Neural crest cell (in vitro differentiated cells): ENCODE results near the gene GARIN3. TPM values are rescaled to one million over a fixed set of nuclear protein-coding genes. Genes with fewer than 3 reads are reported as not detected.

Experiments
- DNase-seq: peaks from one replicate; pipeline ENCODE4 v3.0.0; 2021; ENCODE audit warnings: low read depth, mixed read lengths, low spot score
- H3K27ac Mint-ChIP-seq: one replicate; pipeline ENCODE4 v1.8.0; 2021; ENCODE audit warnings: mild to moderate bottlenecking, mixed read lengths; ENCODE audit not compliant: unreplicated experiment
- H3K27me3 Mint-ChIP-seq: 2 replicates; pipeline ENCODE4 v1.8.0; 2021; ENCODE audit warnings: low read depth, mild to moderate bottlenecking, mixed read lengths
- H3K36me3 Mint-ChIP-seq: 2 replicates; pipeline ENCODE4 v1.8.0; 2021; ENCODE audit warnings: low read depth, mild to moderate bottlenecking, mixed read lengths
- H3K4me1 Mint-ChIP-seq: 2 replicates; pipeline ENCODE4 v1.8.0; 2021; ENCODE audit warnings: mixed read lengths
- H3K4me3 Mint-ChIP-seq: one replicate; pipeline ENCODE4 v1.8.0; 2021; ENCODE audit warnings: mild to moderate bottlenecking, mixed read lengths
- H3K9me3 Mint-ChIP-seq: 2 replicates; pipeline ENCODE4 v1.8.0; 2021; ENCODE audit warnings: mixed read lengths
- total RNA-seq: library from RNA; stranded (reverse); gene quantifications from 2 replicates; pipeline ENCODE4 v1.2.1, GENCODE V29; 2021
- TF ChIP-seq, protein P1 (sequence below): fragments of 200-600 bp; sonication (generic); conservative IDR thresholded peaks from 2 replicates; pipeline ENCODE4 v1.5.0; 2021; ENCODE audit warnings: antibody characterized with exemption, mild to moderate bottlenecking

GARIN3 gene
- total RNA-seq, 1 donor from 2014 or later, result not detected

DNA sequence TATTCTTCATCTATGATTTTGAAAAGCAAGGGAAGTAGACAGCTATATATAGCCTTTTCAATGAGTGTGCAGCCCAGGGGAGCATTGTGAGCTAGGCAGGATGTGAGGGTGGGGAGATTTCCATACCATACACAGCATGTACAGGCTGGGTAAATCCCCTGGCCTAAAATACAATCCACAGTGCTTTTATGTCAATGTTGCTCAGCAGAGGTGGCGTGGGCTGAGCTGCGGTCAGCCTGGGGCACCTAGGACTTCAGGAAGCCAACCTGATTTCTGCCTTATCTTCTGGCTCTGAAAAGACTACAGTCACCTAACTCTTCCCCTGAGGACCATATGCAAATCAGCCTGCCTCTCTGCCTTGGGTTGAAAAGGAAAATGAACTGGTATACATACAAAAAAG, 6.3 kb upstream of the GARIN3 start:
- no peak for DNase-seq
- no peaks in the 10 kb centered on the region for H3K36me3 Mint-ChIP-seq
- H3K9me3 Mint-ChIP-seq, result no peaks in the 10 kb centered on the region
- no peak overlapping the region for H3K4me3 Mint-ChIP-seq
- H3K4me1 Mint-ChIP-seq, result no peaks in the 10 kb centered on the region
- TF ChIP-seq, protein P1, sequence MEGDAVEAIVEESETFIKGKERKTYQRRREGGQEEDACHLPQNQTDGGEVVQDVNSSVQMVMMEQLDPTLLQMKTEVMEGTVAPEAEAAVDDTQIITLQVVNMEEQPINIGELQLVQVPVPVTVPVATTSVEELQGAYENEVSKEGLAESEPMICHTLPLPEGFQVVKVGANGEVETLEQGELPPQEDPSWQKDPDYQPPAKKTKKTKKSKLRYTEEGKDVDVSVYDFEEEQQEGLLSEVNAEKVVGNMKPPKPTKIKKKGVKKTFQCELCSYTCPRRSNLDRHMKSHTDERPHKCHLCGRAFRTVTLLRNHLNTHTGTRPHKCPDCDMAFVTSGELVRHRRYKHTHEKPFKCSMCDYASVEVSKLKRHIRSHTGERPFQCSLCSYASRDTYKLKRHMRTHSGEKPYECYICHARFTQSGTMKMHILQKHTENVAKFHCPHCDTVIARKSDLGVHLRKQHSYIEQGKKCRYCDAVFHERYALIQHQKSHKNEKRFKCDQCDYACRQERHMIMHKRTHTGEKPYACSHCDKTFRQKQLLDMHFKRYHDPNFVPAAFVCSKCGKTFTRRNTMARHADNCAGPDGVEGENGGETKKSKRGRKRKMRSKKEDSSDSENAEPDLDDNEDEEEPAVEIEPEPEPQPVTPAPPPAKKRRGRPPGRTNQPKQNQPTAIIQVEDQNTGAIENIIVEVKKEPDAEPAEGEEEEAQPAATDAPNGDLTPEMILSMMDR, result no peak
- no peak overlapping the region for H3K27ac Mint-ChIP-seq
- H3K27me3 Mint-ChIP-seq, result peaks cover 6% of the 10 kb centered on the region

DNA sequence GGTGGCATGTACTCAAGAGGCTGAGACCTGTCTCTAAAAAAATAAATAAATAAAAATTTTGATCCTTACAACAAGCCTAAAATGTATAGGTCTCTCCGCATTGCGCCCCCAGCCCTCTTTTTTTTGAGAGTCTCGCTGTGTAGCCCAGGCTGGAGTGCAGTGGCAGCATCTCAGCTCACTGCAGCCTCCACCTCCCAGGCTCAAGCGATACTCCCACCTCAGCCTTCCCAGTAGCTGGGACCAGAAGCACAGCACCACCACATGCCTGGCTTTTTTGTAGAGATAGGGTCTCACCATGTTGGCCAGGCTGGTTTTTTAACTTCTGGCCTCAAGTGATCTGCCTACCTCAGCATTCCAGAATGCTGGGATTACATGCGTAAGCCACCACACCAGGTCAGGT, 2.2 kb upstream of the GARIN3 start:
- no peaks in the 10 kb centered on the region for H3K36me3 Mint-ChIP-seq
- H3K4me1 Mint-ChIP-seq, result no peaks in the 10 kb centered on the region
- peaks cover 8% of the 10 kb centered on the region for H3K27me3 Mint-ChIP-seq
- no peak overlapping the region for H3K4me3 Mint-ChIP-seq
- H3K9me3 Mint-ChIP-seq, result no peaks in the 10 kb centered on the region
- TF ChIP-seq, protein P1, result no peak
- DNase-seq, result no peak
- H3K27ac Mint-ChIP-seq, result no peak overlapping the region

DNA sequence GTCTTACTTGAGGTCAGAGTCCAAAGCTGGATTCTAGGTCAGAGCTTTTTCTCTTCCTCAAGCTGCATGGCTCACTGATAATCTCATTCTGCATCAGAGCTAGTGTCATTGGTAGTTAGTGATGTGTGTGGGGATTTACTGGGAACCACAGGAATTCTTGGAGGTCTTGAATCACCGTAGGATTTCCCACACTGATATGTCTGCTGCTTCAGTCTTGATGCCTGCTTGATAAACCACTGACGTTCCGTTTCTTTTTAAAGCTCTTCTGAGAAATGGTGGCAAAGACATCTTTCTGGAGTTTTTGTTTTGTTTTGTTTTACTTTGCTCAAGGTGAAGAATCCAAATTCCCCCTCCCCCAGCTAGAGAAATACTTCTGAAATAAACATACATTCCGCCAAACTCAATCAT, 1.2 kb upstream of the GARIN3 start:
- peaks cover 8% of the 10 kb centered on the region for H3K27me3 Mint-ChIP-seq
- TF ChIP-seq, protein P1, result no peak
- no peaks in the 10 kb centered on the region for H3K9me3 Mint-ChIP-seq
- no peaks in the 10 kb centered on the region for H3K36me3 Mint-ChIP-seq
- H3K27ac Mint-ChIP-seq, result no peak overlapping the region
- no peak overlapping the region for H3K4me3 Mint-ChIP-seq
- no peak for DNase-seq
- H3K4me1 Mint-ChIP-seq, result no peaks in the 10 kb centered on the region

DNA sequence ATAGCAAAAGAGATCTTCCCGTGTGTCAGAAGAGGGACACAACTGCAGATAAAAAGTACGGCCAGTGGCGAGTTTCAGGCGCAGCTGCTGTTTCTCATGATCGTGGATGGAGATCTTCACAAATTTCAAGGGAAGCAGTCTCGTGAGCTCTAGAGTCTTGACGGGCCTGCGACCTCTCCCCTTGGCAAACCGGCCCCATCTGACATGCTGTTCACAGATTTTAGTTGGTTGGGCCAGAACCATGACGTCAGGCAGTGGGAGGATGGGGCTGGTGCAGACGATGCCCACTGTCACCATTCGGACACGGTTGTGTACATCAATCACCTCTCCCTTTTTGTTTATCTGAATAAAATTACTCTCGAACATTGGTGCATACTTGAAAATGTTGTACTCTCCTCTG, 396 bp downstream of the GARIN3 start:
- H3K4me3 Mint-ChIP-seq, result no peak overlapping the region
- H3K27me3 Mint-ChIP-seq, result peaks cover 8% of the 10 kb centered on the region
- no peaks in the 10 kb centered on the region for H3K4me1 Mint-ChIP-seq
- no peaks in the 10 kb centered on the region for H3K9me3 Mint-ChIP-seq
- TF ChIP-seq, protein P1, result no peak
- H3K27ac Mint-ChIP-seq, result no peak overlapping the region
- DNase-seq, result no peak
- no peaks in the 10 kb centered on the region for H3K36me3 Mint-ChIP-seq

DNA sequence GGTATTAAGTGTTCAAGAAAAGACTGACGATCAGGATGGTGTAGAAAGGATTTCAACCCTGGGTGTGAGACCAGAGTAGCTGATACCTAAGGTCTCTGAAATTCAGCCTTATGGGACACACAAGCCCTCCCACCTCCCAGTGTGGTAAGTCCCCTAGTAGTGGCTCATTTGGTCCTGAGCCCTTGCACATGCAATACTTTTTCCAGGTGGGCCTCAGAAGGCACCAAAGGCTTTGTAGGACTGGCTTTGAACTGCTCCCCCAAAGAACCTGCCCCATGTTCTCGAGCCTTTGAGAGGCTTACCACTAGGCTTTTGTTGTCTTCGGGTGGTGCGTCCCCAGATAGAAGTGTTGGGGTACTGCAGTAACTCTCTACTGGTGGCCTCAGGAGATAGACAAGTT, 803 bp downstream of the GARIN3 start:
- DNase-seq, result no peak
- Mint-ChIP-seq H3K9me3 (no peaks in the 10 kb centered on the region), H3K27ac (no peak overlapping the region), H3K27me3 (peaks cover 8% of the 10 kb centered on the region), H3K4me1 (no peaks in the 10 kb centered on the region), H3K36me3 (no peaks in the 10 kb centered on the region), H3K4me3 (no peak overlapping the region)
- TF ChIP-seq, protein P1, result no peak

DNA sequence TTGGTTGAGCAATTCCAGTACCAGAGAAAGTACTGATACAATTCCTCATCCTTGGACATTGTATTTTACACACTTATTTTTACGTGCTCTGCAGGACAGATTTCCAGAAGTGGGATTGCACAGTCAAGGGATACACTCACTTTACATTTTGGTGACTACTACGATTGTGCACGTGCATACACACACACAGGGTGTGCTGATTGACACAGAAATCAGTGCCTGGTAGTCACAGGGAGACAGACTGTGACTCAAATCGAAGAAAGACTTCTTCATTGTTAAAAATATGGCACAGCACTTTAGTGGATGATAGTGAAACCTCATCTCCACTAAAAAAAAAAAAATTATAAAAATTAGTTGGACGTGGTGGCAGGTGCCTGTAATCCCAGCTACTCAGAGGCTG, 1.5 kb downstream of the GARIN3 start:
- H3K27me3 Mint-ChIP-seq, result peaks cover 8% of the 10 kb centered on the region
- H3K27ac Mint-ChIP-seq, result no peak overlapping the region
- no peaks in the 10 kb centered on the region for H3K36me3 Mint-ChIP-seq
- H3K9me3 Mint-ChIP-seq, result no peaks in the 10 kb centered on the region
- no peak overlapping the region for H3K4me3 Mint-ChIP-seq
- TF ChIP-seq, protein P1, result no peak
- no peak for DNase-seq
- no peaks in the 10 kb centered on the region for H3K4me1 Mint-ChIP-seq
